ENCODE data around the gene MEGF11. TPM values are rescaled to one million over a fixed set of nuclear protein-coding genes. Genes with fewer than 3 reads are reported as not detected.
A peak's percentile ranks its signal among the peaks of the same experiment; 100 is the strongest.

MEGF11 gene
- 0.09 and 0.39 TPM in 2 replicates for total RNA-seq (2022)
- Bru-seq, nascent RNA, result percentile 5 among the genes with signal in this experiment
- BruChase-seq, experiment 1, labeled RNA remaining after a 6-hour chase, result percentile 9 among the genes with signal in this experiment
- BruChase-seq, experiment 2, labeled RNA remaining after a 2-hour chase, result percentile 8 among the genes with signal in this experiment
- long read RNA-seq, partial matches to known transcripts, result 0 of 6 reads
- long read RNA-seq, other reads (novel, unspliced or antisense), result 6 of 6 reads

DNA sequence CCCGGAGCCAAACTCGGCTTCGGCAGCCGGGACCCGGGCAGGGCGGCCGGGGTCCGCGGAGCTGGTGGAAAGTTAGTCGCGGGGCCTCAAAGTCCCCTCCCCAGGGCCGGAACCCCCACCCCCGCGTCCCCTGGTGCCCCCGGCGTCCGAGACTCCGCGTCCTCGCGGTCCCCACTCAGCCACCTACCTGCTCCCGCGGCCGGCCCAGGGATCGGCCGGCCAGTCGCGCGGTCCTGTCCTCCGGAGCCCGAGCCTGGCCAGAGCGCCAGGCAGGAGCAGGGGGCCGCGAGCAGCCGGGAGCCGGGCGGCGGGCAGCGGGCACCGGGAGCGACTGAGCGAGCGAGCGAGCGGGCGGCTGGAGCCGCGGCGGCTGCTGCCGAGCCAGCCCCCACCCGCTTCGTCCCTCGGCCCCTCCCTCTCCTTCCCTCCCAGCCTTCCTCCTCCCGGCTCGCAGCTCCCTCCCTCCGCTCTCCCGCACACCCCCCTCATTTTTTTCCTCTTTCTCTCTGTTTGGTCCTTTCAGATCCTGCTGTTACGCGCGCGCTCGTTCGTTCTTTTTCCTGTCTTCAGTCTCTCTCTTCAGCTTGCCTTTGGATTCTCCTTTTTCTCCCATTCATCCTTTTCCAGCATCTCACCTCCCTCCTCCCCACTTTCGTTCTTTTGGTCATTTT, at the start of gene MEGF11:
MEGF11 (minus strand) TSS at position 333 of the 671 bp plus-strand sequence. CDS start 125,347 bp downstream, outside the sequence.
- Mint-ChIP-seq H3K27me3 (ENCODE audit: insufficient read depth, unreplicated experiment) (peaks cover 68% of the 10 kb centered on the region), H3K4me1 (ENCODE audit: insufficient read depth, unreplicated experiment) (peaks cover 6% of the 10 kb centered on the region), H3K27ac (ENCODE audit: low read depth, unreplicated experiment) (no peak within 1 kb of the TSS), H3K36me3 (ENCODE audit: insufficient read depth, unreplicated experiment) (no peaks in the 10 kb centered on the region), H3K9me3 (ENCODE audit: unreplicated experiment) (no peaks in the 10 kb centered on the region), H3K4me3 (ENCODE audit: unreplicated experiment) (peak within 1 kb of the TSS; percentile 72)
- intact Hi-C loops (cut with micrococcal nuclease), result no loop called here
- no peak for DNase-seq (ENCODE audit: unreplicated experiment)
- ChIA-PET CTCF (no interaction called here), POLR2A (no interaction called here)
- TF ChIP-seq, protein P1, sequence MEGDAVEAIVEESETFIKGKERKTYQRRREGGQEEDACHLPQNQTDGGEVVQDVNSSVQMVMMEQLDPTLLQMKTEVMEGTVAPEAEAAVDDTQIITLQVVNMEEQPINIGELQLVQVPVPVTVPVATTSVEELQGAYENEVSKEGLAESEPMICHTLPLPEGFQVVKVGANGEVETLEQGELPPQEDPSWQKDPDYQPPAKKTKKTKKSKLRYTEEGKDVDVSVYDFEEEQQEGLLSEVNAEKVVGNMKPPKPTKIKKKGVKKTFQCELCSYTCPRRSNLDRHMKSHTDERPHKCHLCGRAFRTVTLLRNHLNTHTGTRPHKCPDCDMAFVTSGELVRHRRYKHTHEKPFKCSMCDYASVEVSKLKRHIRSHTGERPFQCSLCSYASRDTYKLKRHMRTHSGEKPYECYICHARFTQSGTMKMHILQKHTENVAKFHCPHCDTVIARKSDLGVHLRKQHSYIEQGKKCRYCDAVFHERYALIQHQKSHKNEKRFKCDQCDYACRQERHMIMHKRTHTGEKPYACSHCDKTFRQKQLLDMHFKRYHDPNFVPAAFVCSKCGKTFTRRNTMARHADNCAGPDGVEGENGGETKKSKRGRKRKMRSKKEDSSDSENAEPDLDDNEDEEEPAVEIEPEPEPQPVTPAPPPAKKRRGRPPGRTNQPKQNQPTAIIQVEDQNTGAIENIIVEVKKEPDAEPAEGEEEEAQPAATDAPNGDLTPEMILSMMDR (IDR thresholded peaks at IDR 0.05; ENCODE audit: unreplicated experiment), result no peak
- no TSS peak for BruUV-seq (replicated peaks)

DNA sequence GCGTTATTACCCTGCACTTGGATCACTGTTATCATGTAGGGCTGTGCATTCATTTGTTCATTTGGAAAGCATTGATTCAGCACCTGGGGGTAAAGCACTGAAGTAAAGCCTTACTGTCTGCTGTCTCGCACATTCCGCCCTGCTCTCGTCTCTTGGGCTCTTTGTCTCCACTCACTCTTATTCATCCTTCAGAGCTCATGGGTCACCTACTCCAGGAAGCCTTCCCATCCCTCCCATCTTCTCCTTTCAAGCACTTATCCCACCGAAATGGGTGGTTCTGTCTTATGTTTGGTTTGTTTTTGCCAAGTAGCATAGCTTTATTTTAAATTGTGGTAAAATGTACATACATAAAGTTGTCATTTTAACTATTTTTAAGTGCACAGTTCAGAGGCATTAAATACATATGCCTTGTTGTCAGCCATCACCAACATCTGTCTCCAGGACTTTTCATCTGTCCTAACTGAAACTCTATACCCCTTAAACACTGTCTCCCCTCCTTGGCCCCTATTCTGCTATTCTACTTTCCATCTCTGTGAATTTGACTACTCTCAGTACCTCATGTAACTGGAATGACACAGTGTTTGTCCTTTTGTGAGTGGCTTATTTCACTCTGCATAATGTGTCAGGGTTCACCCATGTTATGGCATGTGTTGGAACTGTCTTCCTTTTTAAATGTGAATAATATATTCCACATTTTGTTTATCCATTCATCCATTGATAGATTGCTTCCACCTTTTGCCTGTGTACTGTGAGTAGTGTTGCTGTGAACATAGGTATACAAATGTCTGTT, 49.1 kb upstream of the MEGF11 start:
- CTCF ChIA-PET, result interaction anchor here (0.5 kb wide), 1 partner anchor 221 kb away, joined by 3 read pairs; no protein-coding TSS in a partner anchor
- no peaks in the 10 kb centered on the region for H3K9me3 Mint-ChIP-seq (ENCODE audit: unreplicated experiment)
- TF ChIP-seq, protein P1 (IDR thresholded peaks at IDR 0.05; ENCODE audit: unreplicated experiment), result no peak

DNA sequence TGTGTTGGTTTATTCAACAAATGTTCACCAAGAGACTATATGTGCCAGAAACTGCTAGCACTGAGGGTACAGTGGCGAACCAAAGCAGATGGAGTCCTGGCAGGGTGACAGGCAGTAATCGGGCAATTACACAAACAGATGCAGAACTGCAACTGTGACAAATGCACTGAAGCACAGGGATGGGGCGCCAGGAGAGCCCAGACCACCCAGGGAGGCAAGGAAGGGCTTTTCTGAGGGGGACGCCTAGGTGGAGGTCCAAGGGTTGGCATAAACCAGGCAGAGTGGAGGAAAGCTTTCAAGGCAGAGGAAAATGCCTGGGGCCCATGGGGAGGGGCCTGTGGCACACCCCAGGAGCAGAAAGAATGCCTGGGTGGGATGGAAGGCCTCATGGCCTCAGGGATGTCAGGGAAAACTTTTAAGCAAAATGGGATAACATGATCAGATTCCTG, 45.3 kb upstream of the MEGF11 start:
- ChIA-PET CTCF (no interaction called here), POLR2A (interaction anchor here (0.7 kb wide), 1 partner anchor 613 kb away, joined by 3 read pairs; no protein-coding TSS in a partner anchor)
- no TSS peak for BruUV-seq (replicated peaks)
- Mint-ChIP-seq H3K4me1 (ENCODE audit: insufficient read depth, unreplicated experiment) (no peaks in the 10 kb centered on the region), H3K9me3 (ENCODE audit: unreplicated experiment) (no peaks in the 10 kb centered on the region), H3K36me3 (ENCODE audit: insufficient read depth, unreplicated experiment) (peaks cover 54% of the 10 kb centered on the region), H3K27ac (ENCODE audit: low read depth, unreplicated experiment) (no peak overlapping the region), H3K4me3 (ENCODE audit: unreplicated experiment) (no peak overlapping the region), H3K27me3 (ENCODE audit: insufficient read depth, unreplicated experiment) (no peaks in the 10 kb centered on the region)
- DNase-seq (ENCODE audit: unreplicated experiment), result no peak
- intact Hi-C loops (cut with micrococcal nuclease), result no loop called here
- TF ChIP-seq, protein P1 (IDR thresholded peaks at IDR 0.05; ENCODE audit: unreplicated experiment), result no peak

More for the DNA sequence above, 49.1 kb upstream of the MEGF11 start:
- Mint-ChIP-seq H3K4me1 (ENCODE audit: insufficient read depth, unreplicated experiment) (no peaks in the 10 kb centered on the region), H3K36me3 (ENCODE audit: insufficient read depth, unreplicated experiment) (peaks cover 59% of the 10 kb centered on the region), H3K27me3 (ENCODE audit: insufficient read depth, unreplicated experiment) (no peaks in the 10 kb centered on the region), H3K27ac (ENCODE audit: low read depth, unreplicated experiment) (no peak overlapping the region), H3K4me3 (ENCODE audit: unreplicated experiment) (no peak overlapping the region)
- POLR2A ChIA-PET, result interaction anchor here (1.8 kb wide), 1 partner anchor 10 kb away, joined by 5 read pairs; the partner anchor contains the start of gene DIS3L
- intact Hi-C loops (cut with micrococcal nuclease), result no loop called here
- no TSS peak for BruUV-seq (replicated peaks)
- DNase-seq (ENCODE audit: unreplicated experiment), result no peak

DNA sequence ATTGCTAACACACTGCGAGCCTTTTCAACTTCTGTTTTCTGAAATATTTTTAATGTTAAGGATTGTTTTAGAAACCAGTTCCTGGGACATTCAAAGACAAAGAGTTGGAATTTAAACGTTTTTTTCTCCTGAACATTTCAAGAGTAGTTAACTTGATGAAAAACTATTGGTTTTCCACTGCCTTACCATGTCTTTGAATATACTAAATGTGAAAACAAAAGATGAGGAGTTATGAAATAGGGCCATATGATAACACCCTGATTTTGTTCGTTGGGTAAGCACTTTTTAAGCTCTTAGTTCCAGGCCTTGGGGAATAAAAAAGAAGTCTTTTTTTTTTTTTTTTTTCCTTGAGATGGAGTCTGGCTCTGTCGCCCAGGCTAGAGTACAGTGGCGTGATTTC, 42.6 kb upstream of the MEGF11 start:
- no peak for DNase-seq (ENCODE audit: unreplicated experiment)
- ChIA-PET CTCF (interaction anchor here (1.1 kb wide), 1 partner anchor 276 kb away, joined by 4 read pairs; no protein-coding TSS in a partner anchor), POLR2A (interaction anchor here (0.6 to 2.6 kb wide), 4 partner anchors 10 to 426 kb away, joined by 3 to 17 read pairs (median 3); partner anchors contain the start of gene RAB11A)
- TF ChIP-seq, protein P1 (IDR thresholded peaks at IDR 0.05; ENCODE audit: unreplicated experiment), result no peak
- no peaks in the 10 kb centered on the region for H3K9me3 Mint-ChIP-seq (ENCODE audit: unreplicated experiment)
- peaks cover 11% of the 10 kb centered on the region for H3K4me1 Mint-ChIP-seq (ENCODE audit: insufficient read depth, unreplicated experiment)
- no TSS peak for BruUV-seq (replicated peaks)
- peaks cover 42% of the 10 kb centered on the region for H3K36me3 Mint-ChIP-seq (ENCODE audit: insufficient read depth, unreplicated experiment)
- H3K4me3 Mint-ChIP-seq (ENCODE audit: unreplicated experiment), result no peak overlapping the region
- peak overlapping the region; percentile 16 for H3K27ac Mint-ChIP-seq (ENCODE audit: low read depth, unreplicated experiment)
- no peaks in the 10 kb centered on the region for H3K27me3 Mint-ChIP-seq (ENCODE audit: insufficient read depth, unreplicated experiment)
- intact Hi-C loops (cut with micrococcal nuclease), result no loop called here
